K562 (cell line): ENCODE results near the gene FOXS1. TPM values are rescaled to one million over a fixed set of nuclear protein-coding genes. Genes with fewer than 3 reads are reported as not detected.

Experiments used
- CBX5 ChIP-seq: IDR thresholded peaks from 2 replicates; pipeline ENCODE4 v1.6.1; 2014; ENCODE audit warnings: low read depth, borderline replicate concordance
- CHD7 ChIP-seq: fragments of 200-600 bp; sonication (generic); IDR thresholded peaks from one replicate; pipeline ENCODE4 v1.6.1; 2012; ENCODE audit warnings: mild to moderate bottlenecking, low read depth, low read length, inconsistent platforms
- COPS2 ChIP-seq: fragments of 450-650 bp; conservative IDR thresholded peaks from 2 replicates; pipeline ENCODE4 v1.6.1; 2016; ENCODE audit warnings: mild to moderate bottlenecking, moderate library complexity
- GABPB1 ChIP-seq: sonication (generic); formaldehyde crosslinking; IDR thresholded peaks from 2 replicates; pipeline ENCODE4 v1.8.0; 2022; ENCODE audit warnings: mild to moderate bottlenecking, missing genetic modification reagents
- KLF1 ChIP-seq: fragments of 450-650 bp; IDR thresholded peaks from 2 replicates; pipeline ENCODE4 v1.6.1; 2016; ENCODE audit warnings: missing genetic modification characterization, missing compliant biosample characterization
- NFYB ChIP-seq: IDR thresholded peaks from 2 replicates; pipeline ENCODE4 v1.6.1; 2011; ENCODE audit warnings: mild to moderate bottlenecking, moderate library complexity; ENCODE audit not compliant: insufficient read length; ENCODE audit errors: extremely low read depth
- ZNF518B ChIP-seq: fragments of 250-450 bp; sonication (Bioruptor Pico); IDR thresholded peaks from 2 replicates; pipeline ENCODE4 v1.5.0; 2021; ENCODE audit warnings: mild to moderate bottlenecking, moderate library complexity
- ZNF551 ChIP-seq: fragments of 250-450 bp; sonication (Bioruptor Pico); IDR thresholded peaks from 2 replicates; pipeline ENCODE4 v1.5.0; 2021; ENCODE audit warnings: mild to moderate bottlenecking, moderate library complexity
- ZNF586 ChIP-seq: fragments of 450-650 bp; formaldehyde crosslinking; conservative IDR thresholded peaks from 2 replicates; pipeline ENCODE4 v1.4.0; 2020; ENCODE audit warnings: mild to moderate bottlenecking, moderate library complexity
- ZNF830 ChIP-seq: fragments of 250-450 bp; sonication (Bioruptor Pico); IDR thresholded peaks from 2 replicates; pipeline ENCODE4 v1.5.0; 2021; ENCODE audit warnings: mild to moderate bottlenecking
- polyA plus RNA-seq, 8 experiments: library from polyadenylated mRNA; depleted of rRNA in 4 of 8; stranded (reverse) in 5 of 8; unstranded in 3 of 8; fragments of >200 nt; fragmentation: Nextera tagmentation in 2 of 8; fragmentation: Illumina TruSeq in 1 of 8; extraction: Ambion mirVana in 2 of 8; extraction: Trizol in 1 of 8; gene quantifications; 2 replicates each; pipeline versions ENCODE4 v1.2.1 to v1.2.3, GENCODE V29; 2011 to 2014; ENCODE audit warnings: inconsistent platforms in 1 of 8, missing spikeins in 1 of 8
- total RNA-seq, 7 experiments: library from RNA; depleted of rRNA in 6 of 7; stranded (reverse); fragments of >200 nt in 6 of 7; fragmentation: Illumina TruSeq in 2 of 7; extraction: Trizol in 2 of 7; gene quantifications; 2 replicates each; pipeline versions ENCODE4 v1.2.1 to v1.2.3, GENCODE V29; 2011 to 2021; ENCODE audit warnings: low replicate concordance in 1 of 7

Gene FOXS1
- total and polyA plus RNA-seq, 9 of the 15 experiments (the other 6 are each of a cell fraction or from before 2014, with no cell fraction given): not detected

GRCh38 chr20:31835977-31836852, 9.2 kb downstream of the FOXS1 start (continued):
- TF ChIP-seq CHD7 (no peak), ZNF551 (CRISPR knock-in tag) (no peak), NFYB (no peak), ZNF518B (no peak), ZNF586 (CRISPR knock-in tag) (no peak), CBX5 (0 out of 2 replicates have a peak, but pooled peaks have one; percentile 59), ZNF830 (CRISPR knock-in tag) (no peak), COPS2 (no peak), GABPB1 (CRISPR knock-in tag) (no peak), KLF1 (no peak)
